ENCODE data around the gene INPP5F. TPM values are rescaled to one million over a fixed set of nuclear protein-coding genes. Genes with fewer than 3 reads are reported as not detected.
"Not testable (repeated sequence)": the region's sequence is repeated elsewhere in the genome, so short reads cannot be mapped to it uniquely, and the experiment has no call there.

Gene INPP5F
- total RNA-seq, 1 donor from 2014 or later, result 4.5 TPM

DNA sequence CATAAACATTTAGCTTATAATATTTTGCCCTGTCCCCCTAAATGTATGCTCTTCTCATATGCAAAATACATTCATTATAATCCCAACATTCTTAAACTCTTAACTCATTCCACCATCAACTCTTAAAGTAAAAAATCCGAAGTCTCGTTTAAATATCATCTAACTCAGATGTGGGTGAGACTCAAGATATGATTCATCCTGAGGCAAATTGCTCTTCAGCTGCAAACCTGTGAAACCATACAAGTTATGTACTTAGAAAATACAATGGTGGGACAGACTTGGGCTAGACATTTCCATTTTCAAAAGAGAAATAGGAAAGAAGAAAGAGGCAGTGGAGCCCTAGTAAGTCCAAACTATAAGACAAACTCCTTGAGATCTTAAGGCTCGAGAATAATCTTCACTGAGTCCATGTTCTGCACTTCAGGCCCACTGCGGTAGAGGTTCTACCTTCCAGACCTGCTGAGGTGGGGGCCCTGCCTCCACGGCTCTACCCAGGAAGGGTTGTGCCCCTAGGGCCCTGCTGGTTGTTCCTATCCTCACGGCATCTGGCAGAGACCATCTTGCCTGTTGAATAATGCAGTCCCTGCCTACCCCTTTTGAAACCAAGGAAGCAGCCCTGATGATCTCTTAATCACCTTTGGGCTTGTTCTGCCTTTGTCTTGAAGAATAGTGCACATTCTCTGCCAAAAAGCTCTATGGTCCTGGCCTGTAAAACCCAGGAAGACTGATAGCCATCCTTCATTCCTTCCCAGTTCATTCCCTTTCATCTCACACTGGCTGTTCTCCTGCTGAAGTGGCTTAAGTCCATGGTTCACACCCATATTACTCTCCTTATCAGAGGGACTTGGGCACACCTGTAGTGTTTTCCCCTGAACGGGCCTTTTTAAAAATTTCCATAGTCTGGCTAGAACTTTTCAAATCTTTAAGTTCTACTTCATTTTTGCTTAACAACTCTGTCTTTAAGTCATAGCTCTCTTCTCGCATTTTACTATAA is 37.3 kb downstream of the INPP5F start:
- intact Hi-C loops (cut with DNase I), result no loop called here
- DNase-seq (no peak), ATAC-seq (ENCODE audit: poor library complexity) (no peak)

- DNase-seq, result no peak
- no peak for ATAC-seq (ENCODE audit: poor library complexity)
- intact Hi-C loops (cut with DNase I), result no loop called here
Observed at GRCh38 chr10:119768455-119769094, 42.7 kb downstream of the INPP5F start.

GRCh38 chr10:119769886-119770285 is 44.0 kb downstream of the INPP5F start:
- DNase-seq, result no peak
- intact Hi-C loops (cut with DNase I), result no loop called here
- ATAC-seq (ENCODE audit: poor library complexity), result no peak

DNA sequence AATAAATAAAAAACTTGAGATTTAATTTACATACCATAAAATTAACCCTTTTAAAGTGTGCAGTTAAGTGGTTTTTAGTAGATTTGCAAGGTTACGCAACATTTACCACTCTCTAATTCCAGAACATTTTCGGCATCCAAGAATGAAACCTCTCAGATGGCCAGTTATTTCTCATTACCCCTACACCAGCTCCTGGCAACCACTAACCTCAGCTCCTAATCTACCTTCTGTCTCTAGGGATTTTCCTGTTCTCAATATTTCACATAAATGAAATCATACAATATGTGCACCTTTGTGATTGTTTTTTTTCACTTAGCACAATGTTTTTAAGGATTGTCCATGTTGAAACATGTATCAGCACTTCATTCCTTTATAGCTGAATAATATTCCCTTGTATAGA is 45.1 kb downstream of the INPP5F start:
- ATAC-seq (ENCODE audit: poor library complexity) (no peak), DNase-seq (no peak)
- intact Hi-C loops (cut with DNase I), result no loop called here

DNA sequence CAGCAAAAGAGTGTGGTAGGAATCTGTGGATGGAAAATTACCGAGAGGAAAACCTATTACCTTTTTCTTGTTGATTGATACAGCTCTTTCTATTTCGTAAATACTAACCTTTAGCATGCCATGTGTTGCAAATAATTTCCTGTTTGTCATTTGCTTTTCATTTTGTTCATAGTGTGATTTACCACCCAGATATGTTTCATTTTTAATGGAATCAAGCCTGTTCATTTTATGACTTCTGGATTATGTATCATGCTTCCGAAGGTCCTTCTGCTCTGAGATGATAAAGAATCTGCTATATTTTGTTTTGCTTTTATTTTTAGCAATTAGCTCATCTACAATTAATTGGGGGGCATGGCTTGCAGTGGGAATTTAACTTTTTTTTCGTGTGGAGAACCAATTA is 46.5 kb downstream of the INPP5F start:
- intact Hi-C loops (cut with DNase I), result no loop called here
- no peak for DNase-seq
- no peak for ATAC-seq (ENCODE audit: poor library complexity)

GRCh38 chr10:119773041-119773440 is 47.2 kb downstream of the INPP5F start:
- DNase-seq; intact Hi-C loops (cut with DNase I); ATAC-seq (ENCODE audit: poor library complexity): not testable (repeated sequence)

- ATAC-seq (ENCODE audit: poor library complexity) (no peak), DNase-seq (no peak)
- intact Hi-C loops (cut with DNase I), result no loop called here
Observed at GRCh38 chr10:119775529-119775928, 49.7 kb downstream of the INPP5F start.

DNA sequence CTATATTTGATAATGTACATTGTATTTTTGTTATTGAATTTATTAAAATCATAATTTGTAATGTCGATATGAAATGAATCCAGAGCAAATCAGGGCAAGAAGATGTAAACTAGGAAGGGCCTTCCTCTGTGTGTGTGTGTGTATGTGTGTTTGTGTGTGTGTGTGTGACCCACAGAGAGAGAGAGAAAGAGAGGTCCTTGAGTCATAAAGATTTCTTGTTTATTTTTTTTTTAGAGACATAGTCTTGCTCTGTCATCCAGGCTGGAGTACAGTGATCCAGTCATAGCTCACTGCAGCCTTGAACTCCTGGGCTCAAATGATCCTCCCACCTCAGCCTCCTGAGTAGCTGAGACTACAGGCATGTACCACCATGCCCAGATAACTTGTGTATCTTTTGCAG is 50.7 kb downstream of the INPP5F start:
- intact Hi-C loops (cut with DNase I), result no loop called here
- ATAC-seq (ENCODE audit: poor library complexity) (no peak), DNase-seq (no peak)

- ATAC-seq (ENCODE audit: poor library complexity) (no peak), DNase-seq (no peak)
- intact Hi-C loops (cut with DNase I), result no loop called here
Observed at GRCh38 chr10:119777686-119778085, 51.8 kb downstream of the INPP5F start.

GRCh38 chr10:119778776-119779445 is 53.1 kb downstream of the INPP5F start:
- ATAC-seq (ENCODE audit: poor library complexity) (no peak), DNase-seq (no peak)
- intact Hi-C loops (cut with DNase I), result no loop called here

DNA sequence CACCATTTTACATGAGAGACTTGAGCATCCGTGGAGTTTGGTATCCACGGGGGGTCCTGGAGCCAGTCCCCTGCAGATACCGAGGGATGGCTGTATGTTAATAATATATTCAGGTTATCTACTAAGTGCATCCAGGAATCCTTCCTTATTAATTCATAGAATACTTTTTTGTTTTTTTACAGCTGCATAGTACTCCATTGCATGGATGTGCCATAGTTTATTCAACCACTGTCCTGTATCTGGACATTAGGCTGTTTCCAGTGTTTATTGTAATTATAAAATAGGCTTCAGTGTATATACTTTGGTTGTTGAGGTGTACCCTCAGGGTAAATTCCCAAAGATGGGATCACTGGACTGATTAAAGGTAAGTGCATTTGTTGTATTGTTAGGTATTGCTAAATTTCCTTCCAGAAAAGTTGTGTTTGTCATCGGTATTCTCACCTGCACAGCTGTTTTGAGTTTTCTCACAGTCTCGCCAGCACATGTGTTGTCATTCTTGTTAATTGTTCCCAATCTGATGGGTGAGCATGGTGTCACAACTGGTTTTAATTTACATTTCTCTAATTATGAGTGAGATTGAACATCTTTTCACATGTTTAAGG is 55.1 kb downstream of the INPP5F start:
- DNase-seq (no peak), ATAC-seq (ENCODE audit: poor library complexity) (no peak)
- intact Hi-C loops (cut with DNase I), result no loop called here

DNA sequence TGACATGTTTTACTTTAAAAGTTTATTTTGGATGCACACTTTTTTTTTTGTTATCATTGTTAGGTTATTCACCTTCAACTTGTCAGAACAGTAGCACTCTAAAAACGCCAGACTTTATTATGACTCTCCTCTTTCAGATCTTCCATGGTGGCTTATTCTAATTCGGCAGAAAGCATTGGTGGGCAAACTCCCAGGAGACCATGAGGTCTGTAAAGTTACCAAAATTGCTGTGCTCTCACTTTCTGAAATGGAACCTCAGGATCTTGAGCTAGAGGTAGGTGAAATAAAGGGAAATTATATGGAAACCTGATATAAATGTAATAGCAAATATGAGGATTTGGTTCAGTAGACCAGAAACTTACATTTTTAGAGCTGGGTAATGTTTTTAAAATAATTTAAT is 55.6 kb downstream of the INPP5F start:
- no peak for DNase-seq
- intact Hi-C loops (cut with DNase I), result no loop called here

DNA sequence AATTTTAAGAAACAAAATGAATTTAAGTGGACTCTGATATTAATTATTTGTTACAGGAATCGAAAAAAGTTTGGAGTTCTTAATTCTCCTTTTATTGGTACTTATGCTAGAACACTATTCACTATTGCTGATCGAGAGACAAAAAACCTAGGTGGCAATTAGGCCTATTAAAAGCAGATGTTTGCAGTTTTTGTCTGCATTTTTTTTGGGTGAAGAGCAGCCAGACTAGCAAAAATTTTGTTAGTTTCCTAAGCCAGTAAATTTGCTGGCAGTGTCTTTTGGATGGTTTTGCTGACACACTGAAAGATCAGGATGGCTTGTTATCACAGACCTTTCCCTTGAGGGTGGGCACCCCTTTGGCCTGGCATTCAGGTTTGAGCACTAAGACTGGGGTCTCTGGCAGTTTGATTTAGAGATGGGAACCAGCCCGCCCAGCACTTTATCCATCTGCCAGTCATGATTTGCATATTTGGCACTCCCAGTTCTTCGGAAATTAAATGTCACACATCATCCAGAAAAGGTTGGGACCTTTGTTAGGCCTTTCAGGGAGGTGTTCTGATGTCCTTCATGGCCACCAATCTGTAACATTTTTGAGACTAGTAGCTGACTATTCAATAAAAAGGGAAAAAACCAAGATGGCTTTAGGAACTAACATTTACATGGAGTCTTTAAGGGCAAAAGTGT is 57.3 kb downstream of the INPP5F start:
- intact Hi-C loops (cut with DNase I), result no loop called here
- no peak for DNase-seq
- ATAC-seq (ENCODE audit: poor library complexity), result no peak

More for the DNA sequence above, 55.6 kb downstream of the INPP5F start:
- no peak for ATAC-seq (ENCODE audit: poor library complexity)

GRCh38 chr10:119783665-119784027 is 57.8 kb downstream of the INPP5F start:
- ATAC-seq (ENCODE audit: poor library complexity), result no peak
- intact Hi-C loops (cut with DNase I), result no loop called here

DNA sequence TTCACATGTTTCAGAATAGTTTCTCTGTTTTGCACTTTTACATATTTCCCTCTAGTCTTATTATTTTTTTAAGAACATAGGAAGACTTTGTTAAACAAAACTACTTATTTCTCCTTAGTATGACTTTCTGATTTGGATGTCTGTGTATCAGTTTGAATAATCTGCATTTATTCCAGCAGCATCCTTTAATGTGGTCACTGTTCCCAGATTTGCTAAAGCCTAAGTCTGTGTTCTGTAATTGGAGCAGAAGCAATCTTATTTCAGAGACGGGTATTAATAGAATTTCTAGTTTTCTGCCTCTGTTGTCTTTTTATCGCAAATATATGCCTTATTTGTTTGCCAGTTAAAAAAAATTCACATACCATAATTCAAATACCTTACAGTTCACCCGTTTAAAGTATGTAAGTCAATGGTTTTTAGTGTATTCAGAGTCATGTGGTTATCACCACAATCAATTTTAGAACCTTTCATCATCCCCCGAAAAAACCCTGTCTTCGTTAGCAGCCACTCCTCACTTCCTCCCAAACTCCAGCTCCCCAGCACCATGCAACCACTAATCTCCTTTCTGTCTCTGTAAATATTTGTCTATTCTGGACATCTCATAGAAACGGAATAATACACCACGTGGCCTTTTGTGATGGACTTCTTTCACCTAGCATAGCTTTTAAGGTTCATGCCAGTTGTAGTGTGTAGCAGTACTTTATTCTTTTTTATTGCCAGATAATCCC is 58.7 kb downstream of the INPP5F start:
- ATAC-seq (ENCODE audit: poor library complexity) (no peak), DNase-seq (no peak)
- intact Hi-C loops (cut with DNase I), result no loop called here

More at GRCh38 chr10:119783665-119784027, 57.8 kb downstream of the INPP5F start:
- no peak for DNase-seq

GRCh38 chr10:119786117-119786769 is 60.4 kb downstream of the INPP5F start:
- ATAC-seq (ENCODE audit: poor library complexity), result no peak
- intact Hi-C loops (cut with DNase I), result no loop called here
- DNase-seq, result no peak

- ATAC-seq (ENCODE audit: poor library complexity); intact Hi-C loops (cut with DNase I); DNase-seq: not testable (repeated sequence)
Observed at GRCh38 chr10:119795101-119795500, 69.3 kb downstream of the INPP5F start.

Data from Right ventricle myocardium superior (tissue), 1 donor.